K562 (cell line): Measurements from ENCODE around the gene SIRT2. TPM values are rescaled to one million over a fixed set of nuclear protein-coding genes. Genes with fewer than 3 reads are reported as not detected.

Experiments used
- CBX8 ChIP-seq: fragments of 200-600 bp; sonication (generic); IDR thresholded peaks from 2 replicates; pipeline ENCODE4 v1.6.1; 2012; ENCODE audit warnings: borderline replicate concordance, mixed run types, low read depth, mild to moderate bottlenecking, moderate library complexity, mixed read lengths, low read length, control low read depth, inconsistent platforms; ENCODE audit not compliant: poor library complexity, severe bottlenecking; ENCODE audit errors: extremely low read depth
- CHD4 ChIP-seq: fragments of 200-600 bp; sonication (generic); IDR thresholded peaks from 3 replicates; pipeline ENCODE4 v1.6.1; 2012; ENCODE audit warnings: low read depth, mild to moderate bottlenecking, mixed read lengths, low read length, inconsistent platforms; ENCODE audit not compliant: insufficient read depth, insufficient replicate concordance, poor library complexity, severe bottlenecking
- FOXM1 ChIP-seq, 2 experiments: fragments of 450-650 bp in 1 of 2; sonication (generic) in 1 of 2; formaldehyde crosslinking in 1 of 2; IDR thresholded peaks; 2 replicates each; pipeline versions ENCODE4 v1.6.1 to v1.9.0; 2017 to 2022; ENCODE audit warnings: low read depth in 2 of 2, mild to moderate bottlenecking in 2 of 2, missing genetic modification reagents in 1 of 2, moderate library complexity in 1 of 2
- HSF4 ChIP-seq: fragments of 250-450 bp; sonication (Bioruptor Pico); IDR thresholded peaks from 2 replicates; pipeline ENCODE4 v2.1.2; 2022; ENCODE audit warnings: mild to moderate bottlenecking, moderate library complexity, borderline replicate concordance
- KLF16 ChIP-seq: IDR thresholded peaks from 2 replicates; pipeline ENCODE4 v1.6.1; 2016; ENCODE audit warnings: antibody characterized with exemption
- SIN3B ChIP-seq: fragments of 450-650 bp; IDR thresholded peaks from 2 replicates; pipeline ENCODE4 v1.6.1; 2017; ENCODE audit warnings: low read depth, mild to moderate bottlenecking, moderate library complexity
- STAT5B ChIP-seq: fragments of 250-450 bp; sonication (Bioruptor Pico); IDR thresholded peaks from 2 replicates; pipeline ENCODE4 v1.8.0; 2021; ENCODE audit warnings: mild to moderate bottlenecking, inconsistent platforms
- TAF9B ChIP-seq: fragments of 450-650 bp; IDR thresholded peaks from 2 replicates; pipeline ENCODE4 v1.6.1; 2018; ENCODE audit warnings: mild to moderate bottlenecking; ENCODE audit not compliant: partially characterized antibody
- TCF7L2 ChIP-seq: fragments of 150-350 bp; IDR thresholded peaks from 2 replicates; pipeline ENCODE4 v1.6.1; 2016; ENCODE audit warnings: low read depth, mild to moderate bottlenecking, low read length, moderate library complexity
- TRIM24 ChIP-seq, 2 experiments: fragments of 450-650 bp; IDR thresholded peaks; 2 replicates each; pipeline ENCODE4 v1.6.1; 2016
- ZC3H11A ChIP-seq: IDR thresholded peaks from 2 replicates; pipeline ENCODE4 v1.6.1; 2012; ENCODE audit warnings: low read depth, low read length, improper control_type of control experiment
- polyA plus RNA-seq, 8 experiments: library from polyadenylated mRNA; depleted of rRNA in 4 of 8; stranded (reverse) in 5 of 8; unstranded in 3 of 8; fragments of >200 nt; fragmentation: Nextera tagmentation in 2 of 8; fragmentation: Illumina TruSeq in 1 of 8; extraction: Ambion mirVana in 2 of 8; extraction: Trizol in 1 of 8; gene quantifications; 2 replicates each; pipeline versions ENCODE4 v1.2.1 to v1.2.3, GENCODE V29; 2011 to 2014; ENCODE audit warnings: inconsistent platforms in 1 of 8, missing spikeins in 1 of 8
- total RNA-seq, 7 experiments: library from RNA; depleted of rRNA in 6 of 7; stranded (reverse); fragments of >200 nt in 6 of 7; fragmentation: Illumina TruSeq in 2 of 7; extraction: Trizol in 2 of 7; gene quantifications; 2 replicates each; pipeline versions ENCODE4 v1.2.1 to v1.2.3, GENCODE V29; 2011 to 2021; ENCODE audit warnings: low replicate concordance in 1 of 7
- TF ChIP-seq, protein P1 (sequence below): fragments of 450-650 bp; formaldehyde crosslinking; IDR thresholded peaks from 2 replicates; pipeline ENCODE4 v1.4.0; 2022; ENCODE audit warnings: missing genetic modification characterization
- TF ChIP-seq, protein P2 (sequence below): fragments of 450-650 bp; IDR thresholded peaks from 2 replicates; pipeline ENCODE4 v1.6.1; 2016; ENCODE audit warnings: low read depth, mild to moderate bottlenecking, moderate library complexity
- TF ChIP-seq, protein P3 (sequence below): fragments of 450-650 bp; IDR thresholded peaks from 2 replicates; pipeline ENCODE4 v1.7.1; 2018; ENCODE audit warnings: mild to moderate bottlenecking, low read depth; ENCODE audit not compliant: partially characterized antibody
- TF ChIP-seq, protein P4 (sequence below): fragments of 150-350 bp; conservative IDR thresholded peaks from 2 replicates; pipeline ENCODE4 v1.6.1; 2014; ENCODE audit warnings: low read length
- TF ChIP-seq, protein P5 (sequence below), 2 experiments: IDR thresholded peaks; 2 replicates each; pipeline ENCODE4 v1.6.1; 2012; ENCODE audit warnings: improper control_type of control experiment in 2 of 2, low read depth in 2 of 2, low read length in 2 of 2, borderline replicate concordance in 1 of 2

SIRT2 gene
- total and polyA plus RNA-seq, 9 of the 15 experiments (the other 6 are each of a cell fraction or from before 2014, with no cell fraction given): 2.3 to 35.2 (median 22.9) TPM

DNA sequence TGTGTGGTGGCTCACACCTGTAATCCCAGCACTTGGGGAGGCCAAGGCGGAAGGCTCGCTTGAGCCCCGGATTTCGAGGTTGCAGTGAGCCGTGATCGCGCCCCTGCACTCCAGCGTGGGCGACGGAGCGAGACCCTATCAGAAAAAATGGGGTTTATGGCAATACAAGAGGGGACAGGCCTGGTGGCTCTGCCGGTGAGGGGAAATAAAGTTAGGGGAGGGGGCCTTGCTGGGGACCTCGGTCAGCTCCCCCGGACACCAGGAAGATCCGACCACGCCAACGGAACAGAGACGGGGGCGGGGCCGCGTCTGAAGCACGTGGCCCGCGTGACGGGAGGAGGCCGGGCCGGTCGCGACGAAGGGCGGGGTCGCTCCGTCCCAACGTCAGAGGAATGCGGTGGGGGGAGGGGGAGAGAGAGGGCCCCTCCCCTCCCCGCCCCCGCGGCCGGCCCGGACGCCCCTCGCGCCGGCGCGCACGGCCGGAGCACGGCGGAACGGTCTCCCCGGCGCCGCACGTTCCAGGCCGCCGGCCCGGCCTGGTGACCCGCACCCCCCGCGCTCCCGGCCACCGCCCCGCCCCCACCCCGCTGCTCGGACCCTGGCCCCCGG lies 47.7 kb downstream of the SIRT2 start (continued):
- TF ChIP-seq, protein P1, sequence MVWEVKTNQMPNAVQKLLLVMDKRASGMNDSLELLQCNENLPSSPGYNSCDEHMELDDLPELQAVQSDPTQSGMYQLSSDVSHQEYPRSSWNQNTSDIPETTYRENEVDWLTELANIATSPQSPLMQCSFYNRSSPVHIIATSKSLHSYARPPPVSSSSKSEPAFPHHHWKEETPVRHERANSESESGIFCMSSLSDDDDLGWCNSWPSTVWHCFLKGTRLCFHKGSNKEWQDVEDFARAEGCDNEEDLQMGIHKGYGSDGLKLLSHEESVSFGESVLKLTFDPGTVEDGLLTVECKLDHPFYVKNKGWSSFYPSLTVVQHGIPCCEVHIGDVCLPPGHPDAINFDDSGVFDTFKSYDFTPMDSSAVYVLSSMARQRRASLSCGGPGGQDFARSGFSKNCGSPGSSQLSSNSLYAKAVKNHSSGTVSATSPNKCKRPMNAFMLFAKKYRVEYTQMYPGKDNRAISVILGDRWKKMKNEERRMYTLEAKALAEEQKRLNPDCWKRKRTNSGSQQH: 0 out of 2 replicates have a peak, but pooled peaks have one; percentile 23
- TF ChIP-seq FOXM1 (IDR thresholded peaks at IDR 0.05; ENCODE audit: low read depth) (no peak), FOXM1 (CRISPR knock-in tag; IDR thresholded peaks at IDR 0.05; ENCODE audit: low read depth) (no peak), ZC3H11A (no peak), TRIM24 (IDR thresholded peaks at IDR 0.05) (no peak), CBX8 (no peak), TCF7L2 (no peak), SIN3B (no peak), KLF16 (no peak), TAF9B (no peak), HSF4 (CRISPR knock-in tag) (no peak), CHD4 (no peak), STAT5B (no peak)
- TF ChIP-seq, protein P2, sequence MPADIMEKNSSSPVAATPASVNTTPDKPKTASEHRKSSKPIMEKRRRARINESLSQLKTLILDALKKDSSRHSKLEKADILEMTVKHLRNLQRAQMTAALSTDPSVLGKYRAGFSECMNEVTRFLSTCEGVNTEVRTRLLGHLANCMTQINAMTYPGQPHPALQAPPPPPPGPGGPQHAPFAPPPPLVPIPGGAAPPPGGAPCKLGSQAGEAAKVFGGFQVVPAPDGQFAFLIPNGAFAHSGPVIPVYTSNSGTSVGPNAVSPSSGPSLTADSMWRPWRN: no peak
- TF ChIP-seq, protein P3, sequence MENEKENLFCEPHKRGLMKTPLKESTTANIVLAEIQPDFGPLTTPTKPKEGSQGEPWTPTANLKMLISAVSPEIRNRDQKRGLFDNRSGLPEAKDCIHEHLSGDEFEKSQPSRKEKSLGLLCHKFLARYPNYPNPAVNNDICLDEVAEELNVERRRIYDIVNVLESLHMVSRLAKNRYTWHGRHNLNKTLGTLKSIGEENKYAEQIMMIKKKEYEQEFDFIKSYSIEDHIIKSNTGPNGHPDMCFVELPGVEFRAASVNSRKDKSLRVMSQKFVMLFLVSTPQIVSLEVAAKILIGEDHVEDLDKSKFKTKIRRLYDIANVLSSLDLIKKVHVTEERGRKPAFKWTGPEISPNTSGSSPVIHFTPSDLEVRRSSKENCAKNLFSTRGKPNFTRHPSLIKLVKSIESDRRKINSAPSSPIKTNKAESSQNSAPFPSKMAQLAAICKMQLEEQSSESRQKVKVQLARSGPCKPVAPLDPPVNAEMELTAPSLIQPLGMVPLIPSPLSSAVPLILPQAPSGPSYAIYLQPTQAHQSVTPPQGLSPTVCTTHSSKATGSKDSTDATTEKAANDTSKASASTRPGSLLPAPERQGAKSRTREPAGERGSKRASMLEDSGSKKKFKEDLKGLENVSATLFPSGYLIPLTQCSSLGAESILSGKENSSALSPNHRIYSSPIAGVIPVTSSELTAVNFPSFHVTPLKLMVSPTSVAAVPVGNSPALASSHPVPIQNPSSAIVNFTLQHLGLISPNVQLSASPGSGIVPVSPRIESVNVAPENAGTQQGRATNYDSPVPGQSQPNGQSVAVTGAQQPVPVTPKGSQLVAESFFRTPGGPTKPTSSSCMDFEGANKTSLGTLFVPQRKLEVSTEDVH: no peak
- TF ChIP-seq, protein P4, sequence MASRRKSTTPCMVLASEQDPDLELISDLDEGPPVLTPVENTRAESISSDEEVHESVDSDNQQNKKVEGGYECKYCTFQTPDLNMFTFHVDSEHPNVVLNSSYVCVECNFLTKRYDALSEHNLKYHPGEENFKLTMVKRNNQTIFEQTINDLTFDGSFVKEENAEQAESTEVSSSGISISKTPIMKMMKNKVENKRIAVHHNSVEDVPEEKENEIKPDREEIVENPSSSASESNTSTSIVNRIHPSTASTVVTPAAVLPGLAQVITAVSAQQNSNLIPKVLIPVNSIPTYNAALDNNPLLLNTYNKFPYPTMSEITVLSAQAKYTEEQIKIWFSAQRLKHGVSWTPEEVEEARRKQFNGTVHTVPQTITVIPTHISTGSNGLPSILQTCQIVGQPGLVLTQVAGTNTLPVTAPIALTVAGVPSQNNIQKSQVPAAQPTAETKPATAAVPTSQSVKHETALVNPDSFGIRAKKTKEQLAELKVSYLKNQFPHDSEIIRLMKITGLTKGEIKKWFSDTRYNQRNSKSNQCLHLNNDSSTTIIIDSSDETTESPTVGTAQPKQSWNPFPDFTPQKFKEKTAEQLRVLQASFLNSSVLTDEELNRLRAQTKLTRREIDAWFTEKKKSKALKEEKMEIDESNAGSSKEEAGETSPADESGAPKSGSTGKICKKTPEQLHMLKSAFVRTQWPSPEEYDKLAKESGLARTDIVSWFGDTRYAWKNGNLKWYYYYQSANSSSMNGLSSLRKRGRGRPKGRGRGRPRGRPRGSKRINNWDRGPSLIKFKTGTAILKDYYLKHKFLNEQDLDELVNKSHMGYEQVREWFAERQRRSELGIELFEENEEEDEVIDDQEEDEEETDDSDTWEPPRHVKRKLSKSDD: no peak
- TF ChIP-seq, protein P5, sequence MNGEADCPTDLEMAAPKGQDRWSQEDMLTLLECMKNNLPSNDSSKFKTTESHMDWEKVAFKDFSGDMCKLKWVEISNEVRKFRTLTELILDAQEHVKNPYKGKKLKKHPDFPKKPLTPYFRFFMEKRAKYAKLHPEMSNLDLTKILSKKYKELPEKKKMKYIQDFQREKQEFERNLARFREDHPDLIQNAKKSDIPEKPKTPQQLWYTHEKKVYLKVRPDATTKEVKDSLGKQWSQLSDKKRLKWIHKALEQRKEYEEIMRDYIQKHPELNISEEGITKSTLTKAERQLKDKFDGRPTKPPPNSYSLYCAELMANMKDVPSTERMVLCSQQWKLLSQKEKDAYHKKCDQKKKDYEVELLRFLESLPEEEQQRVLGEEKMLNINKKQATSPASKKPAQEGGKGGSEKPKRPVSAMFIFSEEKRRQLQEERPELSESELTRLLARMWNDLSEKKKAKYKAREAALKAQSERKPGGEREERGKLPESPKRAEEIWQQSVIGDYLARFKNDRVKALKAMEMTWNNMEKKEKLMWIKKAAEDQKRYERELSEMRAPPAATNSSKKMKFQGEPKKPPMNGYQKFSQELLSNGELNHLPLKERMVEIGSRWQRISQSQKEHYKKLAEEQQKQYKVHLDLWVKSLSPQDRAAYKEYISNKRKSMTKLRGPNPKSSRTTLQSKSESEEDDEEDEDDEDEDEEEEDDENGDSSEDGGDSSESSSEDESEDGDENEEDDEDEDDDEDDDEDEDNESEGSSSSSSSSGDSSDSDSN (IDR thresholded peaks at IDR 0.05; ENCODE audit: borderline replicate concordance in 1 of 2, low read depth in 2 of 2, low read length in 2 of 2): 0 out of 4 replicates have a peak, but pooled peaks have one; percentile 19 to 42
